IPS DF 4.7 (cell line): ENCODE data around the gene EIF2S3.
"Not testable (repeated sequence)": the region's sequence is repeated elsewhere in the genome, so short reads cannot be mapped to it uniquely, and the experiment has no call there.

Source experiments
- DNase-seq: peaks from one replicate; pipeline ENCODE4 v3.0.0-alpha.2; 2013; ENCODE audit warnings: low spot score; ENCODE audit errors: extremely low read depth

EIF2S3 gene

DNA sequence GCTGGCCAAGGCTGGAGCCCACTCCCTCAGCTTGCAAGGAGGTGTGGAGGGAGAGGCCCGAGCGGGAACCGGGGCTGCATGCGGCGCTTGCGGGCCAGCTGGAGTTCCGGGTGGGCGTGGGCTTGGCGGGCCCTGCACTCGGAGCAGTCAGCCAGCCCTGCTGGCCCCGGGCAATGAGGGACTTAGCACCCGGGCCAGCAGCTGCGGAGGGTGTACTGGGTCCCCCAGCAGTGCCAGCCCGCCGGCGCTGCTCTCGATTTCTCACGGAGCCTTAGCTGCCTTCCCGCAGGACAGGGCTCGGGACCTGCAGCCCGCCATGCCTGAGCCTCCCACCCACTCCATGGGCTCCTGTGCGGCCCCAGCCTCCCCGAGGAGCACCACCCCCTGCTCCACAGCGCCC is 5.1 kb upstream of the EIF2S3 start:
- not testable (repeated sequence) for DNase-seq

DNA sequence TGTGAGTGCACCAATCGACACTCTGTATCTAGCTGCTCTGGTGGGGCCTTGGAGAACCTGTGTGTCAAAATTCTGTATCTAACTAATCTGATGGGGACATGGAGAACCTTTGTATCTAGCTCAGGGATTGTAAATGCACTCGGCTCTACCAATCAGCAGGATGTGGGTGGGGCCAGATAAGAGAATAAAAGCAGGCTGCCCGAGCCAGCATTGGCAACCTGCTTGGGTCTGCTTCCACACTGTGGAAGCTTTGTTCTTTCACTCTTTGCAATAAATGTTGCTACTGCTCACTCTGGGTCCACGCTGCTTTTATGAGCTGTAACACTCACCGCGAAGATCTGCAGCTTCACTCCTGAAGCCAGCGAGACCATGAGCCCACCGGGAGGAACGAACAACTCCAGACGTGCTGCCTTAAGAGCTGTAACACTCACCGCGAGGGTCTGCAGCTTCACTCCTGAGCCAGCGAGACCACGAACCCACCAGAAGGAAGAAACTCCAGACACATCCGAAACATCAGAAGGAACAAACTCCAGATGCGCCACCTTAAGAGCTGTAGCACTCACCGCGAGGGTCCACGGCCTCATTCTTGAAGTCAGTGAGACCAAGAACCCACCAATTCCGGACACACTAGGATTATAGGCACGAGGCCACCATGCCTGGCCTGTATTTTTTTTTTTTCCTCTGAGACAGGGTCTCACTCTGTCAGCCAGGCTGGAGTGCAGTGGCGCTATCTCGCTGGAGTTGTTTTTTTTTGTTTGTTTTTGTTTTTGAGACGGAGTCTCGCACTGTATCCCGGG is 4.0 kb upstream of the EIF2S3 start:
- DNase-seq, result not testable (repeated sequence)

DNA sequence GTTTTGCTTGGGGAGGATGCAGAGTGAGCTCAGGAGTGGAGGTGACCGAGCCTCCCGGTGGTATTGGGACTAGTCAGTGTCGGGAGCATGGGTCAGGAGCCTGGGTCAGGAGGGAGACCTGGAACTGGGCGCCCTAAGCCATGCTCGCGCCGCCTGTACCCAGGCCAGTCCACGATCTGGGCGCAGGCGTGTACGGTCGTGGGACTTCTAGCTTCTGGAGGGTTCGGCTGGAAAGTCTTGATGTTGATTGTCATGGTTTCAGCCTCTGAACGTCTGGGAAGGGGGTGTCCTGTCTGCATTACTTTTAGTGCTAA is 244 bp downstream of the EIF2S3 start:
- no peak for DNase-seq

DNA sequence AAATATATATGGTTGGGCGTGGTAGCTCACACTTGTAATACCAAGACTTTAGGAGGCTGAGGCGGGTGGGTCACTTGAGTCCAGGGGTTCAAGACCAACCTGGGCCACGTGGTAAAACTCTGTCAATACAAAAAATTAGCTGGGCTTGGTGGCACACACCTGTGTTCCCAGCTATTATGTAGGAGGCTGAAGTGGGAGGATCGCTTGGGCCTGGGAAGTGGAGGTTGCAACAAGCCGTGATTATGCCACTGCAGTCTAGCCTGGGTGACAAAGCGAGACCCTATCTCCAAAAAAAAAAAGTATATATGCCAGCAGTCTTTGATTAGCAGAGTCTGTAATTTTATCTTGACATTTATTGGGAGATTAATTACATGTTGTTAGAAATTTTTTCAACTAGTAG is 8.7 kb downstream of the EIF2S3 start:
- DNase-seq, result no peak

DNA sequence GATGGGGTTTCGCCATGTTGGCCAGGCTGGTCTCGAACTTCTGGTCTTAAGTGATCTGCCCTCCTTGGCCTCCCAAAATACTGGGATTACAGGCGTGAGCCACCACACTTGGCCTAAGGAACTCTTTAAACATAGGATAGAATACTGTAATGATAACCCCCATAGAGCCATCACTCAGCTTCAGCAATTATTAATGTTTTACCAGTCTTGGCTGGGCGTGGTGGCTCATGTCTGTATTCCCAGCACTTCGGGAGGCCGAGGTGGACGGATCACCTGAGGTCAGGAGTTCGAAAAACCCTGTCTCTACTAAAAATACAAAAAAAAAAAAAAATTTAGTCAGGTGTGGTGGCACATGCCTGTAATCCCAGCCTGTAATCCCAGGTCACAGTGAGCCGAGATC is 15.1 kb downstream of the EIF2S3 start:
- no peak for DNase-seq

DNA sequence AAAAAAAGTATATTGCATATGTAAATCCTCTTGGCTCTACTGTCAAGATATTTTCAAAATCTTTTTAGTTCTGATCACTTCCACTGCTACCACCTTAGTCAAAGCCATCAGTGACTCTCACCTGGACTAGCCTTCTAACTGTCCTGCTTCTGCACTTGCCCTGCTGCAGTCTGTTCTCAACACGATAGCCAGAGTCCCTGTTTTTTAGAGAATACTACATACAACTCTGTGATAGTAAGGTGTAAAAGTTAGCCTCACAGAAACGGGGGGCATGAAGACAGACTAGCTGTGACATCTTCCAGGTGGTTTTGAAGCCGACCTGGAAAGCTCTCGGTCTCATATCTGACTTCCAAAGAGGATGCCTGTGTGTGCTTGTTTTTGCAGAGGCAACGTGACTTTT is 24.7 kb downstream of the EIF2S3 start:
- no peak for DNase-seq

DNA sequence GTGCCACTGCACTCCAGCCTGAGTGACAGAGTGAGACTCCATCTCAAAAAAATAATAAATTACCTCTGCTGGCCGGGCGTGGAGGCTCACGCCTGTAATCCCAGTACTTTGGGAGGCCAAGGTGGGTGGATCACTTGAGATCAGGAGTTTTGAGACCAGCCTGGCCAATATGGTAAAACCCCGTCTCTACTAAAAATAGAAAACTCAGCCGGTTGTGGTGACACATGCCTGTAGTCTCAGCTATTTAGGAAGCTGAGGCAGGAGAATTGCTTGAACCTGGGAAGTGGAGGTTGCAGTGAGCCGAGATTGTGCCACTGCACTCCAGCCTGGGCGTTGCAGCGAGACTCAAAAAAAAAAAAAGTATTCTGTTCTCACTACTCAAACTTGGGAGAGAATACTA is 25.5 kb downstream of the EIF2S3 start:
- DNase-seq, result not testable (repeated sequence)

DNA sequence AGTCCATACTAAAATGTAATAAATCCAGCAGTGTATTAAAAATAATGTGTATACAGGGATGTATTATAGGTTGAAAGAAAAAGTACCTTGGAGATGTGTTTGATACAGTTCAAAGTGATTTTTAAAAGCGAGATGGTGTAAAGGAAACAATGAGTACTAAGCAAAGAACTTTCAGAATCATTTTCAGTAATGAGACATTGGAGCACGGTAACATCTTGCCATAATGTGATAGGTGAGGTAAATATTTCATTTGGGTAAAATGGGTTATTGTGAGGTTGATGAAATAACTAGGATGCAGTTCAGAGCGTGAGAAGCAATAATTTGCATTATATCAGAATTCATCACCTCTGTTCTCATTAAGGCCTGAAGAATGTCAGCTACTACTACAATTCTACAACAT is 25.9 kb downstream of the EIF2S3 start:
- DNase-seq, result no peak

DNA sequence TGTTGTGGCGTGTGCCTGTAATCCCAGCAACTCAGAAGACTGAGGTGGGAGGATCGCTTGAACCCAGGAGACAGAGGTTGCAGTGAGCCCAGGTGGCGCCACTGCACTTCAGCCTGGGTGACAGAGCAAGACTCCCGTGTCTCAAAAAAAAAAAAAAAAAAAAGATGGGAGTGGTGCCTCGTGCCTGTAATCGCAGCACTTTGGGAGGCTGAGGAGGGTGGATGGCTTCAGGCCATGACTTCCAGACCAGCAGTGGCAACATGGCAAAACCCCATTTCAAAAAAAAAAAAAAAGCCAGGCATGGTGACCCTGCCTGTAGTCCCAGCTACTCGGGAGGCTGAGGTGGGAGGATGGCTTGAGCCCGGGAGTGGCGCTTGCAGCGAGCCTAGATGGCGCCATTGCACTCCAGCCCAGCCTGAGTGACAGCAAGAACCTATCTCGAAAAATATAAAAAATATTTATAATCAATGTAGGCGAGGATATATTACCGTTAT is 27.0 kb downstream of the EIF2S3 start:
- no peak for DNase-seq

DNA sequence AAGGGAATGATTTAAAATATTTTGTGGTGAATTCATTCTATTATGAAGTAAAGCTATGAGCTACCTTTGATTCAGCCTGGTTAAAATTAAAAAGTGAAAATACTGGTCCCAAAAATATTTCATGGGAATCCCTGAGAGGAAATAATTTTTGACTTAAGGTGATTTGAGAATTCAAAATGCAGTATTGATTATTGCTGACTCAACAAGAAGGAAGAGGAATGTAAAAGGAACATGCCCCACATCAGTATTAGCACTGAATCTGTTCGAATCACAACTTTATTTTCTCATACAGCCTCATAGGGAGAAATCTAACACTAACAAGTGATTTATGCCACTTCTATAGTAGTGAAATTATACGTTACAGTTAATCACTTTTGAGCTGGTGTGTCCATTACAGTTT is 27.7 kb downstream of the EIF2S3 start:
- no peak for DNase-seq

DNA sequence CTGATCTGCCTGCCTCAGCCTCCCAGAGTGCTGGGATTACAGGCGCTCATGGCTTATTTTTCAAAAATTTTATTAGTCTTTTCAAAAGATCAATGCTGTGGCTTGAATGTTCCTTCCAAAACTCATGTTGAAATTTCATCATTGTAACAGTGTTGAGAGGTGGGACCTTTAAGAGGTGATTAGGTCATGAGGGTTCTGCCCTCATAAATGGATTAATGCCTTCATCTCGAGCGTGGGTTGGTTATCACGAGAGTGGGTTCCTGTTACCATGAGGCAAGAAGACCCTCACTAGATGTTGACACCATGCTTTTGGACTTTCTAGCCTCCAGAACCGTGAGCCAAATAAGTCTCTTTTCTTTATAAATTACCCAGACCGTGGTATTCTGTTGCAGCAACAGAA is 30.3 kb downstream of the EIF2S3 start:
- DNase-seq, result no peak

DNA sequence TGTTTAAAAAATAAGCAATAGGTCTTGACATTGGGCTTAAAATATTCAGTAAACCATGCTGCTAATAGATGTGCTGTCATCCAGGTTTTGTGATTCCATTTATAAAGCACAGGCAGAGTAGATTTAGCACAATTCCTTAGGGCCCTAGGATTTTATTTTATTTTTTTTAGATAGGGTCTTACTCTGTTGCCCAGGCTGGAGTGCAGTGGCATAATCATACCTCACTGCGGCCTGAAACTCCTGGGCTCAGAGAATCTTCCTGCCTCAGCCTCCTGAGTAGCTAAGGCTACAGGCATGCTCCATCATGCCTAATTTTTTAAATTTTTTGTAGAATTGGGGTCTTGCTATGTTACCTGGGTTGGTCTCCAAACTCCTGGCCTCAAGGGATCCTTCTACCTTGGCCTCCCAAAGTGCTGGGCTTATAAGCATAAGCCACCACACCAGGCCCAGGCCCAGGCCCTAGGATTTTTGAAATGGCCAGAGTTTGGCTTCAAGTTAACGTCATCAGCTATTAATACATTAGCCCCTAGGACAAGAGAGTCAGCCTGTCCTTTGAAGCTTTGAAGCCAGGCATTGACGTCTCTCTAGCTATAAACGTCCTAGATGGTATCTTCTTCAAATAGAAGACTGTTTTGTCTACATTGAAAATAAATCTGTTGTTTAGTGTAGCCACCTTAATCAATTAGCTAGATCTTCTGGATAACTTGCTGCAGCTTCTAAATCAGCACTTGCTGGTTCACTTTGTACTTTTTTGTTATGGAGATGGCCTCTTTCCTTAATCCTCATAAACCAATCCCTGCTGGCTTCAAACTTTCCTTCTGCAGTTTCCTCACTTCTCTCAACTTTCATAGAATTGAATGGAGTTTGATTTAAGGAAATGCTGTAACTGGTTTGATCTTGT is 35.8 kb downstream of the EIF2S3 start:
- no peak for DNase-seq

DNA sequence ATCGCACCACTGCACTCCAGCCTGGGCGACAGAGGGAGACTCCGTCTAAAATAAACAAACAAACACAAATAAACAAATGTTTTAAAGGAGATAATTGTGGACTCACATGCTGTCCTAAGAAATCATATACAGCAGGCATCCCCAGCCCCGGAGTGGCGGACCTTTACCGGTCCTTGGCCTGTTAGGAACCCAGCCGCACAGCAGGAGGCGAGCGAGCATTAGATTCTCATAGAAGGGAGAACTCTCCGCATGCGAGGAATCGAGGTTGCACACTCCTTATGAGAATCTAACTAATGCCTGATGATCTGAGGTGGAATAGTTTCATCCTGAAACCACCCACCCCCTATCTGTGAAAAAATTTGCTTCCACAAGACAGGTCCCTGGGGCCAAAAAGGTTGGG is 39.0 kb downstream of the EIF2S3 start:
- DNase-seq, result no peak

DNA sequence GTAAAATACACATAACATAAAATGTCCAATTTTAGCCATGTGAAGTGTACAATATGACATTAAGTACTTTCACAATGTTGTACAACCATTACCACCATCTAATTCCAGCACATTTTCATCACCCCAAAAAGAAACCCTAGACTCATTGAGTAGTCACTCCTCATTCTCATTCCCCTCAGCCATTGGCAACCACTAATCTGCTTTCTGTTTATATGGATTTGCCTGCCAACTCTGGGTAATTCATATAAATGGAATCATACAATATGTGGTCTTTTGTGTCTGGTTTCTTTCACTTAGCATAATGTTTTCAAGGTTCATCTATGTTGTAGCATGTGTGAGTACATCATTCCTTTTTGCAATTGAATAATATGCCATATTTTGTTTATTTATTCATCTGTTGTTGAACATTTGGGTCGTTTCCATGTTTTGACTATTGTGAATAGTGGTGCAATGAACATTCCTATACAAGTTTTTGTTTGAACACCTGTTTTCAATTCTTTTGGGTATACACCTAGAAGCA is 43.0 kb downstream of the EIF2S3 start:
- no peak for DNase-seq

DNA sequence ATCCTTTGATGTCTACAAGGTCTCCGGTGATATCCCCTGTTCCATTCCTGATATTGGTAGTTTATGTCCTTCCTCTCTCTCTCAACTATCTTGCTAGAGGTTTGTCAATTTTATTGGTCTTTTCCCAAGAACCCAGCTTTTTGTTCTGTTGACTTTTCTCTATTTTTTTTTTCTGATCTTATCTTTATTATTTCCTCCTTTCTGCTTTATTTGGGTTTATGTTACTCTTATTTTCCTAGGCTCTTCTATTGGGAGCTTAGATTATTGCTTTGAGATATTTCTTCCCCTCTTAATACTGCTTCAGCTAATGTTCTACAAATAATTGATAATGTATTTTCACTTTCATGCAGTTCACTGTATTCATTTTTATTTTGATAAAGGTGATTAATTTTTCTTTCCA is 44.2 kb downstream of the EIF2S3 start:
- DNase-seq, result no peak

DNA sequence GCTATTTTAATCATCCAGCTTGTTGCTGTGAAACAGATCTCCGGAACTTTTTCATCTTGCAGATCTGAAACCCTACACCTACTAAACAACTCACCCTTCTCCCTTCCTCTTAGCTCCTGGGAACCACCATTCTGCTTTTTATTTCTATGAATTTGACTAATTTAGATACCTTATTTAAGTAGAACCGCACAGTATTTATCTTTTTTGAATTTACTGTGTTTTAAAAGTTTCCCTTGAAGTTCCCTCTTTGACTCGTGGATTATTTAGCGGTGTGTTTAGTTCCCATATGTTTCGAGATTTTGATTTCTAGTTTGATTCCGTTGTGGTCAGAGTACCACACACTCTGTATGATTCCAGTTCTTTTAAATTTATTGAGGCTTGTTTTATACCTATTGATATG is 44.6 kb downstream of the EIF2S3 start:
- no peak for DNase-seq

DNA sequence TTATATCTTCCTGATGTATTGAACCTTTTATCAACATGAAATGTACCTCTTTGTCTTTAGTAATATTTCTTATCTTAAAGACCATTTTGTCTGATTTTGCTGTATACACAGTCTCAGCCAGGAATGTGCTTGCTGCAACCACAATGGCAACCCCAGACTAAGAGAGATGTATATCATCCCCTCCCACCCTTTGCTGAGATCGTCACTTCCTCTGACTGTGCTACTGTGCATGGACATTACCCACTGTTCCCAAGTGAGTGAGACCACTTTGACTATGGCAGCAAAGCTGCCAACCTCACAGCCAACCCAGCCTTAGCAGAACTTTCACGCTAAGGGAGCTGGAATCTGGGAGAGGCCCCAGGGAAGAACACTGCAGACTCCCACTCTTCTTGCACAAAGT is 46.0 kb downstream of the EIF2S3 start:
- no peak for DNase-seq

DNA sequence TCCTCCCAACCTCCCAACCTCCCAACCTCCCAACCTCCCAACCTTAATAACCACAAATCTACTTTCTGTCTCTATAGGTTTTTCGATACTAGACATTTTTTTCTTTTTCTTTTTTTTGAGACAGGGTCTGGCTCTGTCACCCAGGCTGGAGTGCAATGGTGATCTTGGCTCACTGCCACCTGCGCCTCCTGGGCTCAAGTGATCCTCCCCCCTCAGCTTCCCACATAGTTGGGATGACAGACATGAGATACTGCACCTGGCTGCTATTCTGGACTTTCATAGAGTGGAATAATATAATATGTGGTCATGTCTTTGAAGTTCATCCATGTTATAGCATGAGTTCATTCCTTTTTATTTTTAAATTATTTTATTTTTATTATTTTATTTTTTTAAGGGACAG is 55.3 kb downstream of the EIF2S3 start:
- DNase-seq, result no peak

DNA sequence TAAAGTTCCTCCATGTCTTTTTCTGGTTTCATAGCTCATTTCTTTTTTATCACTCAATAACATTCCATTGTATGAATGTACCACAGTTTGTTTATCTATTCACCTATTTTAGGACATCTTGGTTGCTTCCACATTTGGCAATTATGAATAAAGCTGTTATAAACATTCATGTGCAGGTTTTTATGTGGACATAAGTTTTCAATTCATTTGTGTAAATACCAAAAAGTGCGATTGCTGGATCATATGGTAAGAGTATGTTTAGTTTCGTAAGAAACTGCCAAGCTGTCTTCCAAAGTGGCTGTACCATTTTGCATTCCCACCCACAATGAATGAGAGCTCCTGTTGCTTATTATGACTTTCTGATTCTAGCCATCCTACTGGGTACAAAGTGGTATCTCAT is 58.4 kb downstream of the EIF2S3 start:
- DNase-seq, result no peak

DNA sequence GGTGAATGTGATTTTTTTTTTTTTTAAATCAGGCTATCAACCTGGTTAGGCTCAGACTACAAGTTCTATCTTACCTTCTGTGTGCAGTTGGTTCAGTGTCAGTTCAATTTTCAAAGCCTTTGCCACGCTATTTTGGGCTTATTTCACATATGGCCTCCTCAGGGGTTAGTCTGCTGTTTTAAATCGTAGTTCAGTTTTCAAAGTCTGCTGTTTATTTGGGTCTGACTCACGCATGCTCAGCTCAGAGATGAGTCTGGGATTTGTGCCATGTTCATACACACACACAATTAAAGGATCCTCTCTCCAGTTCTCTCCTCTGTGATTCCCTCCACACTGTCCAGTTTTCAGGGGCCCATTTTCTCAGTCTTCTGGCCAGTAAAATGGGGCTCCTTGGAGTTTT is 62.5 kb downstream of the EIF2S3 start:
- DNase-seq, result no peak

DNA sequence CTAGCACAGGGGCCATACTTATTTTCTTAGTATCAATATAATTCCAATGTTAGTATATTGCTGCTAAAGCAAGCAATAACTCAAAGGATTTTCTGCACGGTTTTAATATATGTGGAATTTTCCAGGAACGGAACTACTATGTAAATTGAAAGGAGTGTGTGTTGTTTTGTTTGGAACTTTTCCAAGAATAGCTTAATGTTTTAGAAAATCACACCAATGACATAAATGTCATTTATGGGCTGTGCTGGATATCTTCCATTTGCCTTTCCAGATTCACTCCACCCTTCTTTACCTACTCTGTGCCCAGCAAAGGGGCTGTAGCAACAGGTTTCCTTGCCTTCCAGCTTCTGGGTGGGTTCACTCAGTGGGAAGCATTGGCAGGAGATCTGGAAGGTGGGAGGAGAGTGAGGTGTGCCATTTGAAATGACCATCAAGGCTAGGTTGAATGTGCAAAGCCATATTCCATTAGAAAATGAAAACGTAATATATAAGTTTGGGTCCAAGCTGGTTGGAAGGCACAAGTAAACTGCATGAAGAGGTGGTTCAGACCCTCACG is 69.6 kb downstream of the EIF2S3 start:
- no peak for DNase-seq

DNA sequence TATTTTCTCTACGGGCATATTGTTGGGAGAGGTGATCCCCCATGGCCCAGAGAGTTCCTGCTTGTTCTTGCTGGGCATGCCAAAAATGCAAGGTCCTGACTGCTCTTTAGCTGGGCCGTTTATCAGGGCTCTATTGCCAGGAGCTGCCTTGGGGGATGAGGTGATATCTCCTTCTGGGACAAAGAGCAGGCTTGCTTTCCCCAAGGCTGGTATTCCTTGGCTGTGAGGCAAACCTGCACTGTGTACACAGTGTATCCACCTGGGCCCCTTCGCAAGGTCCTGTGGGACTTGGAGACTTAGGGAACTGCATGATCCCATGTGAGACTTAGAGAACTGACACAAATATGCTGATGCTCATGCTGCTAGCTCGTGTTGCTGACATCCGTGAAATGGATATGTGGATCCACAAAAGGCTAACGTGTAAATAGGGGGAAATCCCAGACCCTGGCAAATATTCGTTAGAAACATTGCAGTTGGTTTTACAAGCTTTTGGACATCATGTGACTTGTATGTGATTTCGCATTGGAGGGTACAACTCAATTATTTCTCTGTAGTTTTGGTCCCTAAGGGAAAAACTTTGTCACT is 70.4 kb downstream of the EIF2S3 start:
- DNase-seq, result no peak
